GM12872 (cell line): Measurements from ENCODE around the gene FBRSL1.

ENCODE experiments used
- CTCF ChIP-seq: IDR thresholded peaks from 3 replicates; pipeline ENCODE4 v1.5.1; 2011; ENCODE audit warnings: low read depth, mild to moderate bottlenecking, low read length, moderate library complexity; ENCODE audit not compliant: insufficient read depth

Gene FBRSL1

GRCh38 chr12:132481345-132481744, 8.6 kb upstream of the FBRSL1 start:
- no peak for TF ChIP-seq CTCF

- TF ChIP-seq CTCF, result no peak
These were observed 7.9 kb upstream of the FBRSL1 start for GRCh38 chr12:132481771-132482745.

GRCh38 chr12:132482771-132483170, 7.2 kb upstream of the FBRSL1 start:
- no peak for TF ChIP-seq CTCF

GRCh38 chr12:132483208-132483607, 6.7 kb upstream of the FBRSL1 start:
- TF ChIP-seq CTCF, result no peak

- TF ChIP-seq CTCF, result no peak
These were observed 6.3 kb upstream of the FBRSL1 start for GRCh38 chr12:132483612-132484011.

- no peak for TF ChIP-seq CTCF
These were observed 5.6 kb upstream of the FBRSL1 start for GRCh38 chr12:132484183-132484890.

- TF ChIP-seq CTCF, result no peak
These were observed 5.0 kb upstream of the FBRSL1 start for GRCh38 chr12:132484891-132485441.
